Hepatocyte (in vitro differentiated cells): ENCODE results near the gene CASD1. TPM values are rescaled to one million over a fixed set of nuclear protein-coding genes. Genes with fewer than 3 reads are reported as not detected.
A peak's percentile ranks its signal among the peaks of the same experiment; 100 is the strongest.

Source experiments
- DNase-seq: peaks from one replicate; pipeline ENCODE4 v3.0.0-alpha.2; 2016; ENCODE audit warnings: low spot score
- H2AFZ ChIP-seq: fragments of 200-600 bp; sonication (generic); 2 replicates; pipeline ENCODE4 v1.6.0; 2016; ENCODE audit warnings: antibody characterized with exemption, mild to moderate bottlenecking
- H3K27ac ChIP-seq: fragments of 200-600 bp; sonication (generic); 2 replicates; pipeline ENCODE4 v1.5.1; 2016; ENCODE audit warnings: mild to moderate bottlenecking
- H3K27me3 ChIP-seq: fragments of 200-600 bp; sonication (generic); 2 replicates; pipeline ENCODE4 v1.6.1; 2016
- H3K36me3 ChIP-seq: fragments of 200-600 bp; sonication (generic); replicated peaks from 2 replicates; pipeline ENCODE4 v1.5.1; 2016; ENCODE audit warnings: low read depth; ENCODE audit not compliant: insufficient read depth
- H3K4me1 ChIP-seq: fragments of 200-600 bp; sonication (generic); 2 replicates; pipeline ENCODE4 v1.5.1; 2016; ENCODE audit warnings: mild to moderate bottlenecking, moderate library complexity; ENCODE audit not compliant: insufficient read depth
- H3K4me2 ChIP-seq: fragments of 200-600 bp; sonication (generic); 2 replicates; pipeline ENCODE4 v1.6.0; 2016
- H3K4me3 ChIP-seq: fragments of 200-600 bp; sonication (generic); 2 replicates; pipeline ENCODE4 v1.5.1; 2016; ENCODE audit warnings: mild to moderate bottlenecking
- H3K79me2 ChIP-seq: fragments of 200-600 bp; sonication (generic); 2 replicates; pipeline ENCODE4 v1.6.0; 2017; ENCODE audit warnings: mild to moderate bottlenecking
- H3K9me2 ChIP-seq: fragments of 200-600 bp; sonication (generic); replicated peaks from 2 replicates; pipeline ENCODE4 v1.6.0; 2017; ENCODE audit warnings: mild to moderate bottlenecking; ENCODE audit not compliant: insufficient read depth
- H3K9me3 ChIP-seq: fragments of 200-600 bp; sonication (generic); 2 replicates; pipeline ENCODE4 v1.5.1; 2016; ENCODE audit warnings: low read depth, mild to moderate bottlenecking
- H4K20me1 ChIP-seq: fragments of 200-600 bp; sonication (generic); 2 replicates; pipeline ENCODE4 v1.6.0; 2016; ENCODE audit warnings: mild to moderate bottlenecking; ENCODE audit not compliant: insufficient read depth, poor library complexity, severe bottlenecking
- EZH2 ChIP-seq: fragments of 200-600 bp; sonication (generic); IDR thresholded peaks from 2 replicates; pipeline ENCODE4 v1.6.1; 2016; ENCODE audit warnings: antibody characterized with exemption, mild to moderate bottlenecking, borderline replicate concordance
- EZH2phosphoT487 ChIP-seq: fragments of 200-600 bp; sonication (generic); IDR thresholded peaks from one replicate; pipeline ENCODE4 v1.6.1; 2018; ENCODE audit warnings: antibody characterized with exemption, mild to moderate bottlenecking, low read depth, moderate library complexity; ENCODE audit not compliant: unreplicated experiment, severe bottlenecking
- WGBS: methylation state at CpG from one replicate; pipeline ENCODE4 v1.1.6; 2016; ENCODE audit warnings: low lambda C conversion rate; ENCODE audit errors: missing lambda C conversion rate; 5-methylcytosine and 5-hydroxymethylcytosine counted together
- polyA plus RNA-seq: library from polyadenylated mRNA; unstranded; fragments of >200 nt; fragmentation: Nextera tagmentation; extraction: Ambion mirVana; gene quantifications from 2 replicates; pipeline ENCODE4 v1.2.1, GENCODE V29; 2016
- total RNA-seq: library from RNA; depleted of rRNA; stranded (reverse); fragments of >200 nt; gene quantifications from 2 replicates; pipeline ENCODE4 v1.2.3, GENCODE V29; 2014
- TF ChIP-seq, protein P1 (sequence below): fragments of 200-600 bp; sonication (generic); IDR thresholded peaks from 2 replicates; pipeline ENCODE4 v1.5.1; 2016; ENCODE audit warnings: antibody characterized with exemption, mild to moderate bottlenecking; ENCODE audit not compliant: poor library complexity

The CASD1 gene
- total and polyA plus RNA-seq, 2 experiments from 2014 or later = 13.7 to 43.3 TPM

DNA sequence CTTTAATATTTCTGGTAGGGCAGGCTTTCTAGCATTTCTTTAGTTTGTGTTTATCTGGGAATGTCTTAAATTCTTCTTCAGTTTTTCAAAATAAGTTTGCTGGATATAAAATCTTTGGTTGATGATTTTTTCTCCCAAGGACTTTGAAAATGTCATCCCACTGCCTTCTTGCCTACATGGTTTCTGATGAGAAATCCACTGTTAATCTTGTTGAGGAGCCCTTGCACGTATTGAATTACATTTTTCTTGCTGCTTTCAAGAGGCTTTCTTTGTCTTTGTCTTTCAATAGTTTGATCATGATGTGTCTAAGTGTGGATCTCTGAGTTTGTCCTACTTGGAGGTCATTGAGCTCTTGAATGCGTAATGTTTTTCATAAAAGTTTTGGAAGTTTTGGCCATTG is 66.0 kb downstream of the CASD1 start:
- H3K27ac ChIP-seq = no peak overlapping the region
- H3K4me1 ChIP-seq = peaks cover 13% of the 10 kb centered on the region
- 98% methylated on average over 2 of the region's 2 CpGs for WGBS
- no peak overlapping the region for H3K4me2 ChIP-seq
- no peak overlapping the region for H2AFZ ChIP-seq
- peaks cover 10% of the 10 kb centered on the region for H3K9me3 ChIP-seq
- no peaks in the 10 kb centered on the region for H3K36me3 ChIP-seq
- H3K4me3 ChIP-seq = no peak overlapping the region
- no peaks in the 10 kb centered on the region for H3K9me2 ChIP-seq
- TF ChIP-seq EZH2phosphoT487 (no peak), EZH2 (no peak)
- TF ChIP-seq, protein P1, sequence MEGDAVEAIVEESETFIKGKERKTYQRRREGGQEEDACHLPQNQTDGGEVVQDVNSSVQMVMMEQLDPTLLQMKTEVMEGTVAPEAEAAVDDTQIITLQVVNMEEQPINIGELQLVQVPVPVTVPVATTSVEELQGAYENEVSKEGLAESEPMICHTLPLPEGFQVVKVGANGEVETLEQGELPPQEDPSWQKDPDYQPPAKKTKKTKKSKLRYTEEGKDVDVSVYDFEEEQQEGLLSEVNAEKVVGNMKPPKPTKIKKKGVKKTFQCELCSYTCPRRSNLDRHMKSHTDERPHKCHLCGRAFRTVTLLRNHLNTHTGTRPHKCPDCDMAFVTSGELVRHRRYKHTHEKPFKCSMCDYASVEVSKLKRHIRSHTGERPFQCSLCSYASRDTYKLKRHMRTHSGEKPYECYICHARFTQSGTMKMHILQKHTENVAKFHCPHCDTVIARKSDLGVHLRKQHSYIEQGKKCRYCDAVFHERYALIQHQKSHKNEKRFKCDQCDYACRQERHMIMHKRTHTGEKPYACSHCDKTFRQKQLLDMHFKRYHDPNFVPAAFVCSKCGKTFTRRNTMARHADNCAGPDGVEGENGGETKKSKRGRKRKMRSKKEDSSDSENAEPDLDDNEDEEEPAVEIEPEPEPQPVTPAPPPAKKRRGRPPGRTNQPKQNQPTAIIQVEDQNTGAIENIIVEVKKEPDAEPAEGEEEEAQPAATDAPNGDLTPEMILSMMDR = no peak
- no peaks in the 10 kb centered on the region for H3K27me3 ChIP-seq
- no peak for DNase-seq
- H4K20me1 ChIP-seq = no peaks in the 10 kb centered on the region
- H3K79me2 ChIP-seq = no peaks in the 10 kb centered on the region

- no peaks in the 10 kb centered on the region for H3K79me2 ChIP-seq
- no peak for DNase-seq
- WGBS = 73% methylated on average over 2 of the region's 2 CpGs
- H3K27me3 ChIP-seq = no peaks in the 10 kb centered on the region
- H3K27ac ChIP-seq = no peak overlapping the region
- no peak overlapping the region for H2AFZ ChIP-seq
- H3K9me3 ChIP-seq = peaks cover 10% of the 10 kb centered on the region
- TF ChIP-seq, protein P1 = no peak
- TF ChIP-seq EZH2phosphoT487 (no peak), EZH2 (no peak)
- H3K9me2 ChIP-seq = no peaks in the 10 kb centered on the region
- H3K4me3 ChIP-seq = no peak overlapping the region
- no peaks in the 10 kb centered on the region for H4K20me1 ChIP-seq
- H3K4me1 ChIP-seq = peaks cover 19% of the 10 kb centered on the region
- H3K4me2 ChIP-seq = no peak overlapping the region
- H3K36me3 ChIP-seq = no peaks in the 10 kb centered on the region
Measured at GRCh38 chr7:94576316-94576715, 66.7 kb downstream of the CASD1 start.

GRCh38 chr7:94577357-94577756 is 67.7 kb downstream of the CASD1 start:
- no peak for DNase-seq
- no peak for TF ChIP-seq EZH2phosphoT487
- no peak for TF ChIP-seq EZH2
- TF ChIP-seq, protein P1 = no peak
- Histone ChIP-seq H3K36me3 (no peaks in the 10 kb centered on the region), H3K4me3 (no peak overlapping the region), H3K79me2 (no peaks in the 10 kb centered on the region), H3K4me2 (no peak overlapping the region), H3K9me3 (peaks cover 10% of the 10 kb centered on the region), H4K20me1 (no peaks in the 10 kb centered on the region), H2AFZ (no peak overlapping the region), H3K9me2 (no peaks in the 10 kb centered on the region), H3K27ac (peak overlapping the region; percentile 61), H3K4me1 (peaks cover 19% of the 10 kb centered on the region), H3K27me3 (no peaks in the 10 kb centered on the region)
- 74% methylated on average over 1 of the region's 1 CpG for WGBS

DNA sequence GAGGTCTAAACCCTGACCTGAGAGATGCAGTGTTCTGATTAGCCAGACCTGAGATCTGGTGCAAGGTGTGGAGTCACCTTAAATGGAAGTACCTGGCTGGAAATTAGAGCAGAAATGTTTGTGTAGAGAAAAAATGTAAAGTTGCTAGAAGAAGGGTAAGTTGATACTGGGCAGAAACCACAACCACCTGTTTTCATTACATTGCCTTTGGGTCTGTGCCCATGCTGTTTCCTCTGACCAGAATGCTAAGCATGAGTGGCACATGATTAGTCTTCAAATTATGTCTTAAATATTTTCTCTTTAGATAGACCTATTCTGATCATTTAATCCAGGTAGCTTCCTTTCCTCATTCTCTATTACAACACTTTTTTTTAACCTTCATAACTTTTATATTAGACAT is 69.0 kb downstream of the CASD1 start:
- TF ChIP-seq EZH2 = no peak
- TF ChIP-seq EZH2phosphoT487 = no peak
- TF ChIP-seq, protein P1 = no peak

More for the DNA sequence above, 69.0 kb downstream of the CASD1 start:
- peaks cover 10% of the 10 kb centered on the region for H3K9me3 ChIP-seq
- no peak overlapping the region for H3K4me2 ChIP-seq
- no peaks in the 10 kb centered on the region for H3K9me2 ChIP-seq
- H3K79me2 ChIP-seq = no peaks in the 10 kb centered on the region
- H3K36me3 ChIP-seq = no peaks in the 10 kb centered on the region
- no peak overlapping the region for H3K4me3 ChIP-seq
- H3K27me3 ChIP-seq = no peaks in the 10 kb centered on the region
- H4K20me1 ChIP-seq = no peaks in the 10 kb centered on the region
- H3K4me1 ChIP-seq = peaks cover 19% of the 10 kb centered on the region
- no peak for DNase-seq
- peak overlapping the region; percentile 61 for H3K27ac ChIP-seq
- no peak overlapping the region for H2AFZ ChIP-seq
